Naive B cell (primary cell): ENCODE measurements around the gene TRIM69. TPM values are rescaled to one million over a fixed set of nuclear protein-coding genes. Genes with fewer than 3 reads are reported as not detected.

Experiments
- ATAC-seq, 2 donors: fragments of 150-1000 bp; cut with Tn5 transposase; 2 replicates each; pipeline ENCODE4 v1.10.0; 2021; ENCODE audit warnings: low read depth in 2 of 2, mild to moderate bottlenecking in 2 of 2, moderate library complexity in 2 of 2
- DNase-seq: peaks from one replicate; pipeline ENCODE4 v3.0.0; 2022
- H3K27ac Mint-ChIP-seq, 6 donors: one replicate each; pipeline ENCODE4 v1.8.0; 2020 to 2022; ENCODE audit warnings: mild to moderate bottlenecking in 6 of 6, mixed read lengths in 6 of 6, moderate library complexity in 5 of 6, inconsistent platforms in 2 of 6
- H3K27me3 Mint-ChIP-seq, 3 donors: one replicate each; pipeline ENCODE4 v1.8.0; 2021 to 2022; ENCODE audit warnings: mixed read lengths in 3 of 3, mild to moderate bottlenecking in 1 of 3
- H3K36me3 Mint-ChIP-seq, 2 donors: one replicate each; pipeline ENCODE4 v1.8.0; 2020 to 2022; ENCODE audit warnings: mixed read lengths in 2 of 2, inconsistent platforms in 1 of 2, mild to moderate bottlenecking in 1 of 2
- H3K4me1 Mint-ChIP-seq, 3 donors: one replicate each; pipeline ENCODE4 v1.8.0; 2020 to 2022; ENCODE audit warnings: mixed read lengths in 3 of 3, inconsistent platforms in 1 of 3, mild to moderate bottlenecking in 1 of 3, moderate library complexity in 1 of 3
- H3K4me3 Mint-ChIP-seq, 8 donors: one replicate each; pipeline ENCODE4 v1.8.0; 2020 to 2022; ENCODE audit warnings: mild to moderate bottlenecking in 8 of 8, mixed read lengths in 8 of 8, moderate library complexity in 8 of 8, inconsistent platforms in 2 of 8
- H3K9me3 Mint-ChIP-seq, 7 donors: one replicate each; pipeline ENCODE4 v1.8.0; 2020 to 2022; ENCODE audit warnings: mixed read lengths in 7 of 7, mild to moderate bottlenecking in 5 of 7, inconsistent platforms in 2 of 7, moderate library complexity in 1 of 7
- polyA plus RNA-seq, 6 donors: library from polyadenylated mRNA; unstranded; fragments of 300-500 nt; fragmentation: Illumina TruSeq; gene quantifications; one replicate each; pipeline ENCODE4 v1.2.3, GENCODE V29; 2021; ENCODE audit warnings: low read depth in 6 of 6

TRIM69 gene
- polyA plus RNA-seq, 6 donors from 2014 or later = 9.4 to 22.4 (median 18.1) TPM

- peak; percentile 77 for DNase-seq
- Mint-ChIP-seq H3K27me3 (no peaks in the 10 kb centered on the region), H3K4me3 (peak overlapping the region; percentile 98 to 100 (median 100)), H3K27ac (peak overlapping the region; percentile 100), H3K4me1 (peaks cover 43 to 70% (median 55%) of the 10 kb centered on the region in 3 donors), H3K36me3 (peaks cover 40 to 52% of the 10 kb centered on the region in 2 donors), H3K9me3 (no peaks in the 10 kb centered on the region)
- peak; percentile 29 to 31 for ATAC-seq
Measured at GRCh38 chr15:44710236-44711095, 25.9 kb upstream of the TRIM69 start.

- peaks cover 50 to 77% (median 62%) of the 10 kb centered on the region in 3 donors for H3K4me1 Mint-ChIP-seq
- DNase-seq (peak; percentile 96), ATAC-seq (peak; percentile 72 to 78)
- no peaks in the 10 kb centered on the region for H3K9me3 Mint-ChIP-seq
- H3K27ac Mint-ChIP-seq = peak within 1 kb of the TSS; percentile 100
- H3K36me3 Mint-ChIP-seq = peaks cover 44 to 55% of the 10 kb centered on the region in 2 donors
- H3K27me3 Mint-ChIP-seq = no peaks in the 10 kb centered on the region
- peak within 1 kb of the TSS; percentile 98 to 100 (median 100) for H3K4me3 Mint-ChIP-seq
Measured at GRCh38 chr15:44711096-44711742, 25.1 kb upstream of the TRIM69 start, which contains the start of the genes B2M and PATL2. B2M (plus strand) TSS chr15:44711517; CDS start chr15:44711547, 30 bp downstream. PATL2 (minus strand) TSS chr15:44711323; CDS start chr15:44676490, 34,833 bp downstream.

GRCh38 chr15:44711743-44712345 is 24.5 kb upstream of the TRIM69 start:
- H3K9me3 Mint-ChIP-seq = no peaks in the 10 kb centered on the region
- ATAC-seq (peak; percentile 29 to 38), DNase-seq (peak; percentile 65)
- peak overlapping the region; percentile 100 for H3K27ac Mint-ChIP-seq
- peak overlapping the region; percentile 98 to 100 (median 100) for H3K4me3 Mint-ChIP-seq
- no peaks in the 10 kb centered on the region for H3K27me3 Mint-ChIP-seq
- H3K4me1 Mint-ChIP-seq = peaks cover 56 to 78% (median 69%) of the 10 kb centered on the region in 3 donors
- H3K36me3 Mint-ChIP-seq = peaks cover 50 to 55% of the 10 kb centered on the region in 2 donors

GRCh38 chr15:44712346-44713005 is 23.9 kb upstream of the TRIM69 start:
- Mint-ChIP-seq H3K9me3 (no peaks in the 10 kb centered on the region), H3K36me3 (peaks cover 54 to 55% of the 10 kb centered on the region in 2 donors), H3K27me3 (no peaks in the 10 kb centered on the region), H3K4me1 (peaks cover 59 to 77% (median 71%) of the 10 kb centered on the region in 3 donors), H3K4me3 (peak overlapping the region; percentile 98 to 100 (median 100)), H3K27ac (peak overlapping the region; percentile 100)
- ATAC-seq = peak; percentile 22 to 29
- peak; percentile 71 for DNase-seq

GRCh38 chr15:44713006-44713966 is 23.0 kb upstream of the TRIM69 start:
- peak overlapping the region; percentile 98 to 100 (median 100) for H3K4me3 Mint-ChIP-seq
- ATAC-seq = no peak
- no peak for DNase-seq
- peaks cover 59 to 78% (median 71%) of the 10 kb centered on the region in 3 donors for H3K4me1 Mint-ChIP-seq
- peak overlapping the region; percentile 100 for H3K27ac Mint-ChIP-seq
- H3K27me3 Mint-ChIP-seq = no peaks in the 10 kb centered on the region
- H3K36me3 Mint-ChIP-seq = peaks cover 48 to 57% of the 10 kb centered on the region in 2 donors
- no peaks in the 10 kb centered on the region for H3K9me3 Mint-ChIP-seq

- DNase-seq (no peak), ATAC-seq (no peak)
Measured at GRCh38 chr15:44715142-44715796, 21.1 kb upstream of the TRIM69 start.

GRCh38 chr15:44715797-44716334 is 20.5 kb upstream of the TRIM69 start:
- Mint-ChIP-seq H3K4me3 (peak overlapping the region in 7 of 8 donors; percentile 67 to 100 (median 99)), H3K27ac (peak overlapping the region in 5 of 6 donors; percentile 5 to 100 (median 20)), H3K36me3 (peaks cover 46 to 57% of the 10 kb centered on the region in 2 donors), H3K9me3 (no peaks in the 10 kb centered on the region), H3K27me3 (no peaks in the 10 kb centered on the region), H3K4me1 (peaks cover 67 to 81% (median 75%) of the 10 kb centered on the region in 3 donors)
- ATAC-seq = no peak
- DNase-seq = no peak

More at GRCh38 chr15:44715142-44715796, 21.1 kb upstream of the TRIM69 start:
- peaks cover 46 to 57% of the 10 kb centered on the region in 2 donors for H3K36me3 Mint-ChIP-seq
- H3K27ac Mint-ChIP-seq = peak overlapping the region in 5 of 6 donors; percentile 5 to 100 (median 86)
- H3K4me1 Mint-ChIP-seq = peaks cover 69 to 76% (median 70%) of the 10 kb centered on the region in 3 donors
- H3K4me3 Mint-ChIP-seq = peak overlapping the region; percentile 88 to 100 (median 99)
- H3K27me3 Mint-ChIP-seq = no peaks in the 10 kb centered on the region
- no peaks in the 10 kb centered on the region for H3K9me3 Mint-ChIP-seq

- peak overlapping the region in 4 of 6 donors; percentile 28 to 100 (median 46) for H3K27ac Mint-ChIP-seq
- H3K27me3 Mint-ChIP-seq = no peaks in the 10 kb centered on the region
- H3K36me3 Mint-ChIP-seq = peaks cover 34 to 52% of the 10 kb centered on the region in 2 donors
- DNase-seq = no peak
- H3K4me1 Mint-ChIP-seq = peaks cover 71 to 87% (median 82%) of the 10 kb centered on the region in 3 donors
- H3K4me3 Mint-ChIP-seq = peak overlapping the region in 4 of 8 donors; percentile 9 to 98 (median 44)
- ATAC-seq = no peak
- H3K9me3 Mint-ChIP-seq = no peaks in the 10 kb centered on the region
Measured at GRCh38 chr15:44716983-44717602, 19.2 kb upstream of the TRIM69 start.

- H3K4me3 Mint-ChIP-seq = peak overlapping the region in 2 of 8 donors; percentile 42 to 76
- peak overlapping the region; percentile 9 to 100 (median 58) for H3K27ac Mint-ChIP-seq
- H3K36me3 Mint-ChIP-seq = peaks cover 21 to 39% of the 10 kb centered on the region in 2 donors
- DNase-seq (no peak), ATAC-seq (no peak)
- peaks cover 64 to 89% (median 74%) of the 10 kb centered on the region in 3 donors for H3K4me1 Mint-ChIP-seq
- H3K27me3 Mint-ChIP-seq = no peaks in the 10 kb centered on the region
- H3K9me3 Mint-ChIP-seq = no peaks in the 10 kb centered on the region
Measured at GRCh38 chr15:44718180-44718926, 18.0 kb upstream of the TRIM69 start.

GRCh38 chr15:44718927-44719292 is 17.4 kb upstream of the TRIM69 start:
- Mint-ChIP-seq H3K27ac (peak overlapping the region; percentile 47 to 100 (median 72)), H3K9me3 (no peaks in the 10 kb centered on the region), H3K4me3 (peak overlapping the region in 5 of 8 donors; percentile 49 to 83 (median 62)), H3K36me3 (peaks cover 16 to 34% of the 10 kb centered on the region in 2 donors), H3K27me3 (no peaks in the 10 kb centered on the region), H3K4me1 (peaks cover 58 to 88% (median 74%) of the 10 kb centered on the region in 3 donors)
- no peak for ATAC-seq
- DNase-seq = no peak
